B cell (primary cell): Measurements from ENCODE around the gene NR3C2. TPM values are rescaled to one million over a fixed set of nuclear protein-coding genes. Genes with fewer than 3 reads are reported as not detected.

Source experiments
- ATAC-seq: fragments of 200-7000 bp; cut with Tn5 transposase; one replicate; pipeline ENCODE4 v1.10.0; 2021; ENCODE audit warnings: low read depth, mild to moderate bottlenecking, moderate number of reproducible peaks, moderate library complexity
- CTCF ChIA-PET: fragments of 350-600 bp; sonication (Branson Sonifier 250); formaldehyde crosslinking; loops from one replicate; lab custom pipeline; 2021; ENCODE audit warnings: antibody characterized with exemption, inconsistent platforms; lab: Charles Lee
- POLR2A ChIA-PET: fragments of 350-600 bp; sonication (Branson Sonifier 250); formaldehyde crosslinking; loops from one replicate; lab custom pipeline; 2021; ENCODE audit warnings: antibody characterized with exemption; lab: Charles Lee
- DNase-seq: peaks from one replicate; pipeline ENCODE4 v3.0.0; 2013
- H2AFZ ChIP-seq: 2 replicates; pipeline ENCODE4 v1.6.1; 2012; ENCODE audit warnings: mild to moderate bottlenecking, low read depth, low read length; ENCODE audit not compliant: insufficient read depth, poor library complexity, severe bottlenecking
- H3K27ac ChIP-seq, 2 donors: 1 replicate in 1 of 2; 2 replicates in 1 of 2; pipeline ENCODE4 v1.5.1; 2012 to 2013; ENCODE audit warnings: low read length in 2 of 2, mild to moderate bottlenecking in 2 of 2, moderate library complexity in 1 of 2
- H3K27me3 ChIP-seq, 4 experiments: fragments of 200-600 bp in 1 of 4; sonication (generic) in 1 of 4; replicated peaks in 1 of 4; 1 replicate in 2 of 4; 2 replicates in 2 of 4; pipeline versions ENCODE4 v1.6.1 to v1.7.0; 2013 to 2016; ENCODE audit warnings: low read length in 3 of 4, mild to moderate bottlenecking in 2 of 4, mixed read lengths in 1 of 4, moderate library complexity in 1 of 4; ENCODE audit not compliant: insufficient read depth in 4 of 4, control insufficient read depth in 3 of 4; ENCODE audit errors: control extremely low read depth in 1 of 4
- H3K36me3 ChIP-seq, 2 experiments: replicated peaks in 1 of 2; 1 replicate in 1 of 2; 2 replicates in 1 of 2; pipeline versions ENCODE4 v1.6.1 to v1.7.1; 2013; ENCODE audit warnings: low read length in 1 of 2; ENCODE audit not compliant: insufficient read depth in 2 of 2, control insufficient read depth in 1 of 2; ENCODE audit errors: control extremely low read depth in 1 of 2, extremely low read depth in 1 of 2
- H3K4me1 ChIP-seq, 2 donors: fragments of 200-600 bp in 1 of 2; sonication (generic) in 1 of 2; 1 replicate in 1 of 2; 2 replicates in 1 of 2; pipeline versions ENCODE4 v1.5.1 to v1.6.1; 2013 to 2017; ENCODE audit warnings: low read length in 2 of 2; ENCODE audit not compliant: control insufficient read depth in 2 of 2, insufficient read depth in 2 of 2
- H3K4me2 ChIP-seq: replicated peaks from 2 replicates; pipeline ENCODE3; 2012; ENCODE audit warnings: mild to moderate bottlenecking, low read depth, low read length; ENCODE audit not compliant: poor library complexity, severe bottlenecking
- H3K4me3 ChIP-seq, 5 experiments: fragments of 200-600 bp in 1 of 5; sonication (generic) in 1 of 5; 1 replicate in 3 of 5; 2 replicates in 2 of 5; pipeline versions ENCODE4 v1.5.1 to v1.7.0; 2011 to 2016; ENCODE audit warnings: low read length in 4 of 5, mild to moderate bottlenecking in 4 of 5, low read depth in 2 of 5, control low read depth in 1 of 5, moderate library complexity in 1 of 5; ENCODE audit not compliant: insufficient read depth in 1 of 5; ENCODE audit errors: control extremely low read depth in 1 of 5, extremely low read depth in 1 of 5
- H3K79me2 ChIP-seq: fragments of 200-600 bp; sonication (generic); one replicate; pipeline ENCODE4 v1.6.0; 2016; ENCODE audit warnings: low read length; ENCODE audit not compliant: control insufficient read depth, insufficient read depth
- H3K9ac ChIP-seq: fragments of 200-600 bp; sonication (generic); 2 replicates; pipeline ENCODE4 v1.6.1; 2017; ENCODE audit warnings: mild to moderate bottlenecking, low read length, moderate library complexity
- H3K9me3 ChIP-seq, 3 donors: one replicate each; pipeline versions ENCODE4 v1.6.1 to v1.7.1; 2013; ENCODE audit warnings: low read length in 2 of 3; ENCODE audit not compliant: control insufficient read depth in 2 of 3, insufficient read depth in 1 of 3; ENCODE audit errors: control extremely low read depth in 1 of 3
- H4K20me1 ChIP-seq: 2 replicates; pipeline ENCODE4 v1.6.0; 2012; ENCODE audit warnings: mild to moderate bottlenecking, low read length; ENCODE audit not compliant: insufficient read depth, control insufficient read depth, poor library complexity, severe bottlenecking
- H3K27ac Mint-ChIP-seq: one replicate; pipeline ENCODE4 v1.8.0; 2021; ENCODE audit warnings: mixed read lengths
- H3K27me3 Mint-ChIP-seq: one replicate; pipeline ENCODE4 v1.8.0; 2021; ENCODE audit warnings: mixed read lengths
- H3K4me1 Mint-ChIP-seq: one replicate; pipeline ENCODE4 v1.8.0; 2021; ENCODE audit warnings: mixed read lengths
- H3K4me3 Mint-ChIP-seq: one replicate; pipeline ENCODE4 v1.8.0; 2021; ENCODE audit warnings: mixed read lengths
- H3K9me3 Mint-ChIP-seq: one replicate; pipeline ENCODE4 v1.8.0; 2022; ENCODE audit warnings: mixed read lengths; ENCODE audit not compliant: insufficient read depth
- CTCF ChIP-seq: fragments of 200-600 bp; IDR thresholded peaks from one replicate; pipeline ENCODE4 v1.8.0; 2022; ENCODE audit warnings: antibody characterized with exemption, mild to moderate bottlenecking
- EZH2 ChIP-seq: IDR thresholded peaks from 2 replicates; pipeline ENCODE4 v1.6.1; 2012; ENCODE audit warnings: borderline replicate concordance, low read depth, mild to moderate bottlenecking, moderate library complexity, low read length; ENCODE audit not compliant: insufficient read depth, poor library complexity, severe bottlenecking
- WGBS: methylation state at CpG from one replicate; pipeline ENCODE4 v1.1.5; 2013; ENCODE audit warnings: missing lambda C conversion rate; ENCODE audit not compliant: insufficient coverage; 5-methylcytosine and 5-hydroxymethylcytosine counted together
- intact Hi-C: fragments of 100-400 bp; cut with micrococcal nuclease; formaldehyde crosslinking; loops from one replicate; pipeline ENCODE4 v1.10.0; 2022
- polyA plus RNA-seq: library from polyadenylated mRNA; depleted of rRNA; stranded (reverse); fragments of >200 nt; gene quantifications from 2 replicates; pipeline ENCODE4 v1.2.3, GENCODE V29; 2012
- total RNA-seq, 2 donors: library from RNA; stranded (reverse); fragments of 120-200 nt in 1 of 2; gene quantifications; 1 replicate in 1 of 2; 2 replicates in 1 of 2; pipeline versions ENCODE4 v1.2.3 to v1.2.4, GENCODE V29; 2013 to 2022

Gene NR3C2
- total and polyA plus RNA-seq, 2 donors (not counting 1 experiment from before 2014, with no cell fraction given) = 6.7 to 19.3 TPM

DNA sequence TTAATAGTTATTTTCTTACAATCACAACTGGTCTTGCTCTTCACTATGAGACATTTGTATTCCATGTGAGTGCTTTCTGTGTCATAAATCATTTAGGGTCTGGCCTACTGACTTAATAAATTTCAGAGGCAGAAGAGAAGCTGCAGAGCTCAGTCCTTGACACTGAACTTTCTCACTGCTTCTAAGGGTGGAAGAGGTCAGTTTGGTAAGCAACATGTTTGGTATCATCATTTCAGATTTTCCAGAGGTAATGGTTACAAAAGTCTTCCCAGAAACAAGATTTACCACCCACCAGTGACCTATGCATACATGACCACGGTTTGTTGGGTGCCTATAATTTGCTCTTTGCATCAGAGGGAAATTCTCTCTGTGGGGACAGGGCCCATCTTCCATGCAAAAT lies 148.6 kb downstream of the NR3C2 start:
- H4K20me1 ChIP-seq = no peaks in the 10 kb centered on the region
- intact Hi-C loops = no loop called here
- H3K4me1 ChIP-seq = no peaks in the 10 kb centered on the region
- no peaks in the 10 kb centered on the region for H3K36me3 ChIP-seq
- Mint-ChIP-seq H3K27ac (no peak overlapping the region), H3K4me3 (no peak overlapping the region), H3K27me3 (no peaks in the 10 kb centered on the region), H3K9me3 (no peaks in the 10 kb centered on the region), H3K4me1 (peaks cover 6% of the 10 kb centered on the region)
- no peak overlapping the region for H3K9ac ChIP-seq
- no peak overlapping the region for H2AFZ ChIP-seq
- DNase-seq (no peak), ATAC-seq (no peak)
- ChIA-PET POLR2A (no interaction called here), CTCF (no interaction called here)
- no peak overlapping the region for H3K4me3 ChIP-seq
- peaks cover 3% of the 10 kb centered on the region for H3K79me2 ChIP-seq
- WGBS = no CpG with 5 or more reads among the region's 1 CpG
- H3K4me2 ChIP-seq = no peak overlapping the region
- H3K27me3 ChIP-seq = no peaks in the 10 kb centered on the region
- TF ChIP-seq CTCF (no peak), EZH2 (no peak)
- H3K9me3 ChIP-seq = no peaks in the 10 kb centered on the region
- no peak overlapping the region for H3K27ac ChIP-seq

DNA sequence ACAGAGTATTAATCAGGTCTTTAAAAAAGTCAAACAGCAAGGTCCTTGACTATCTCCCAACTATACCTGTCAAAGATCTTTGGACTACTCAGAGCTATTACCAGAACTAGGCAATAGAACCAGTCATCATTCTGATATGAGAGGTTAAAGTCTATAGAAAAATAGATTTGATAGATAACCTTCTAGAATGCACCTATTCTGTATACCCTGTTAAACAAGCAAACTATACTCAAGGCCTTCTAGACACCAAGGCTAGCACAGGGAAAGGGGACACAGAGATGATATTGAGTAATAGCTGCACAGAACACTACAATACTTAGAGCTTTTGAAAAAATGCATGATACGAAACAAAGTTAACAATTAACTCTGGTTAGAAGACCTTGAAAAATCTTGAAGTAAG lies 149.5 kb downstream of the NR3C2 start:
- Mint-ChIP-seq H3K4me3 (no peak overlapping the region), H3K9me3 (no peaks in the 10 kb centered on the region), H3K27ac (no peak overlapping the region), H3K4me1 (peaks cover 4% of the 10 kb centered on the region), H3K27me3 (no peaks in the 10 kb centered on the region)
- H3K4me3 ChIP-seq = no peak overlapping the region
- H3K4me2 ChIP-seq = no peak overlapping the region
- no CpG with 5 or more reads among the region's 1 CpG for WGBS
- CTCF ChIA-PET = interaction anchor here (0.6 kb wide), 1 partner anchor 735 kb away, joined by 4 read pairs; no protein-coding TSS in a partner anchor
- TF ChIP-seq CTCF (no peak), EZH2 (no peak)
- DNase-seq (no peak), ATAC-seq (no peak)
- intact Hi-C loops = no loop called here
- H3K9me3 ChIP-seq = no peaks in the 10 kb centered on the region
- H3K27ac ChIP-seq = no peak overlapping the region
- POLR2A ChIA-PET = no interaction called here
- no peaks in the 10 kb centered on the region for H3K27me3 ChIP-seq
- no peak overlapping the region for H3K9ac ChIP-seq
- peaks cover 3% of the 10 kb centered on the region for H3K79me2 ChIP-seq
- H4K20me1 ChIP-seq = no peaks in the 10 kb centered on the region
- no peaks in the 10 kb centered on the region for H3K36me3 ChIP-seq
- no peaks in the 10 kb centered on the region for H3K4me1 ChIP-seq
- H2AFZ ChIP-seq = no peak overlapping the region
